ENCODE measurements around the gene SNX33.
"Not testable (repeated sequence)": the region's sequence is repeated elsewhere in the genome, so short reads cannot be mapped to it uniquely, and the experiment has no call there.

Gene SNX33

DNA sequence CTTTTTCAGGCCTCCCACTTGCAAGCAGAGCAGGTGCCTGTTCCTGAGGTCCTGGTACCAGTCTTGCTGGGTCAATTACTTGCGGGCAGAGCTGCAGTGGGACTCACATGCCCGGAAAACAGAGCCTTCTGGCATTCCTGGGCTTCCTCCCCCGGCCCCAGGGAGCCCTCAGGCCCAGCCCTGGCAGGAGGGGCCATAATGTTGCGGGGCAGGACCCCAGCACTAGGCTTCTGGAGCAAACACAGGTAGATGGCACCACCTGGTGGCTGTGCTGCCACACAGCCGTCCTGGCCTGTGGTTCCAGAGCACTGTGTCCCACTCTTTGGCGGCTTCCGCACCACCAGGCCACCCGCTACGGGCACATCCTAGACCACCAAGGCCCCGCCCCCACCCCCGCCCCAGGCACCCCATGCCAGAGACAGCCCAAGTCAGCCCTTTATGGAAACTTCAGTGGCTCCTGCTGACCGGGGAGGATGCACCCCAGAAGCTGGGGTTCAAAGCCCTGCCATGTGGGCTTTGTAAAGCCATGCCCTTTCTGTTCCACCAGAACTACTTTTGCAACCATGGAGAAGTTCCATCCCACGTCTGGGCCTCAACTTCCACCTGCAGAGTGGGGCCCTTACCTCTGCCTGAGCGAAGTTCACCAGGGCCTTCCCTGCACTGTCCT lies 36.1 kb downstream of the SNX33 start:
- DNase-seq (ENCODE audit: low read depth): peak; percentile 58

DNA sequence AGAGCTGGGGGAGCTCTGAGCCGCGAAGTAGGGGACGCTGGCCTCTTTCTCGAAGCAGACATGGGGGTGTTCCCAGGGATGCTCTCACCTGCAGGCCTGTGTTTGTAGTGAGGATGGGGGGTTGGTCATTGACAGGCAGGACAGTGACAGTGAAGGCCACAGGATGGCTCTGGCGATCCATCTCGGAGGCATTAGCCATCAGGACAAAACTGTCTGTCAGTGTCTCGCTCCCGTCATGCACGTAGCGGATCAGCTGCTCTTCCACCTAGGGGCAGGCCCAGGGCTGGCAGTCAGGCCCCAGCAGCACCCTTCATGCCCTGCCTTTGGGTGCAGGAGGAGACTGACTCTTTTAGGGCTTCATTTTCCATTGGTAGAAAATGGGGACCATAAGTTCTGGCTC lies 36.9 kb downstream of the SNX33 start:
- no peak for DNase-seq (ENCODE audit: low read depth)

DNA sequence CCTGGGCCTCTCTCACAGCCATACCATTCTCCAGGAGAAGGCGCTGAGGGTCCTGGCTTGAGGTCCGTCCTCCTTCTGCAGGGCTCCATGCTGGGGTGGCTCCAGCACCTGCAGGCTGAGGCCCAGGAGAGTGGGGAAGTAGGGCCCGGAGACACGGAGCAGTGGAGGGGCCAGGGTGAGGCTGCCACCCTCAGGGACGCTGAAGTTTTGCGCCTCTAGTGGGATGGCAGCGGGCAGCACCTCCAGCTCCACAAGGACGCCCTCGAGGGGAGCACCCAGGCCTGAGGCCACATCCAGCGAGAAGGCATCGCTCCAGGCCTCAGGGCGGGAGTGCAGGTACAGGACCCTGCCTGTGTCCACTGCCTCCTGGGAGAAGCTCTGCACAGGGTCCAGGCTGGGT lies 37.5 kb downstream of the SNX33 start:
- DNase-seq (ENCODE audit: low read depth): no peak

DNA sequence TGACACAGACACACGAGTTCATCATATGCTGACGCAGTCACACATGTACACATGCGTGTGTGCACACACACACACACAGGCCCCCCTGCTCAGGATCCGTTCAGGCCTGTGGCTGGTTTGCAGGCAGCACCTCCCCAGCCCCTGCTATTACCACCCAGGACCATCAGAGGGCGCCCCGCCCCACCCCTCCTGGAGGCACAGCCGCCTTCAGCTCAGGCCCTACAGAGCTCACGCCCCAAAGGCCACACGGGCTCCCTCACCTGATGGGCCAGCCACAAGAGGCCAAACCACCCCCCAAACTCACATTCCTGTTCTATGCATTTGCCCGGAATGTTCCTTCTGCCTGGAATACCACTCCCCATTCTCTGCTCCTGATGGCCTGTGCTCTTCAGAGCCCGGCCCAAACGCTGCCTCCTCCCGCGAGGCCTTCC lies 38.5 kb downstream of the SNX33 start:
- peak; percentile 64 for DNase-seq (ENCODE audit: low read depth)

DNA sequence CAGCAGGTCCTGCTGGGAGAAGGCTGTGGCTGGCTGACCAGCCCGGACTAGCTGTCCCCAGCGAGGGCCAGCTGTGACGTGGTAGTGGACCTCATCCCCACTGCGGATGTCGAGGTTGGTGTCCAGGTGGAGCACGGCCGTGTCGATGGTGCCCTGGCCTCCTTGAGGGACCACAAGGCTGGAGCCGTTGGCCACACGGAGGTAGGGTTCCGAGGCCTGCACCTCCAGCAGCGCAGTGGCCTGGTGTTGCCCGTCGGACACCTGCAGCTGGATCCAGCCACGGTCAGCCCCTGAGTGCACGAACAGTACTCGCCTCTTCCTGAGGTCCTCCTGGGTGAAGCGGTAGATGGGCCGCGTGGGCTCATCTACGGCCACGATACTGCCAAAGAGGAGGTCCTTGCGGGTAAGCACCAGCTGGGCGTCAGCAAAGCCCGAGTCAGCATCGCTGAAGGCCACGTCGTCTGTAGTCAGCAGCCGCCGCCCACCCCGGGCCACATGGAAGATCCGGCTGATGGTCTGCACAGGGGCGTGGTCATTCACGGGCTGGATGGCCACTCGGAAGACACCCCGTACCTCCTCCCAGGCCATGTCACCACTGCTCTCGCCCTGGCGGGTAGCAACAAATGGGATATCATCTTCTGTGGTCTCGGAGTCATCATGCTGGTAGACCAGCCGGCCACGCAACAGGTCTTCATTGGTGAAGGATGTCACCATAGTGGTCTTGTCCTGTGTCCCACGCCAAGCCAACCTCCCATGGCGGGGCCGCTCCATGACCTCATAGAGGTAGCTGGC lies 40.0 kb downstream of the SNX33 start:
- DNase-seq (ENCODE audit: low read depth): no peak

DNA sequence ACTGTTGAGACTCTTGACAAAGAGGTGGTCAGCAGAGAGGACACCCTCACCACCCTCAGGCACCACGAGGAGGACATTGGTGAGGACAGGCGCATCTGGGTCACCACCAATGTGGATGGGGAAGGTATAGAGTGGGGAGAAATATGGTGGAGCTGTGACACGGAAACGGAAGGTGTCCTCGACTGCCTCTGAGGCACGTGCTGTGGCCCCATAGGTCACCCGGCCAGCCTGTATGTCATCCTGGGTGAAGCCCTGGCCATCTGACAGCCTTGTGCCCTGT lies 40.5 kb downstream of the SNX33 start:
- no peak for DNase-seq (ENCODE audit: low read depth)

DNA sequence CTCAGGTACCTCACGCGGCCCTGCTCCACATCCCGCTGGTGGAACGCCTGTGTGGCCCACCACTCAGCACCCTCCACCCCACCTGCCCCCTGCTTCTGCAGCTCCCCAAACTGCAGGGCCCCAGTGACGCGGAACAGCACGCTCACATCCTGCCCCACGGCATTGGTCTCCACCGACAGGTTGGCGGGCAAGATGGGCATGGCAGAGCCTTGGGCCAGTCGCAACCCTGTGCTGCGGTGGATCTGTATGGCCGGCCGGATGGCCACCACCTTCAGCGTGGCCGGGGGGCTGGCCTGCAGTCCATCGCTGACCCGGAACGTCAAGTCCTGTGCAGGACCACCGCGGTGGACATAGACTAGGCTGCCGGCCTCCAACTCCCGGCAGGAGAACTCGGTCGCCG lies 41.1 kb downstream of the SNX33 start:
- no peak for DNase-seq (ENCODE audit: low read depth)

DNA sequence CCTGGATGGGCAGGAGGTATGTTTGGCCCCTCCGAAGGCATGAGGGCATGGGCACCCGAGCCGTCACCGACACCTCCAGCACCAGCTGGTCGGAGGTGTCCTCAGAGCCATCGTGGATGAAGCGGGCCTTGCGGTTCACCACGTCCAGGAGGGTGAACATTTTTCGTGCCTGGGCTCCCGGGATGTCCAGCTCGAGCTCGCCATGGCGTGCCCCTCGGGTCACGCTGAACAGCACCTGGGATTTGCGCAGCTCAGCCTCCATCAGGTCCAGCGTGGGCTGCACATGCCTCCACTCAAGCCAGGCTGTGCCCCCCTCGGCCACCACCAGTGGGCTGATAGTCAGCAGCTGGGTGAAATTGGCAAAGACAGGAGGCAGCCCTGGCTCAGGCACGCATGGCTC lies 41.7 kb downstream of the SNX33 start:
- DNase-seq (ENCODE audit: low read depth): not testable (repeated sequence)

DNA sequence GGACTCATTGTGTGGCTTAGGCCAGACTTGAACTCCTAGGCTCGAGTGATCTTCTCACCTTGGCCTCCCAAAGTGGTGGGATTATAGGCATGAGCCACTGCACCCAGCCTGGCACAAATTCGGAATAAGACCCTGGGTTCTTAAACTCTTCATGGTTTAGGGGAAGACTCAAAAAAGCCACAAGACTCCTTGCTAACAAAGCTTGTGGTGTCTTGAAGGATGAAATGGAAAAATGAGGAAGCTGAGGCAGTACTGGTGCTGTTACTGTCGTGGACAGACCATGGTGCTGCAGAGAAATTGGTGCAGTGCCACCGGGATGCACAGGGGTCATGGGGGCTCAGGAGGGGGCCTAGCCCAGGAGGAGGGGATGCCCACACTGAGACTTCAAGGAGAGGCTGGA lies 44.6 kb downstream of the SNX33 start:
- not testable (repeated sequence) for DNase-seq (ENCODE audit: low read depth)

DNA sequence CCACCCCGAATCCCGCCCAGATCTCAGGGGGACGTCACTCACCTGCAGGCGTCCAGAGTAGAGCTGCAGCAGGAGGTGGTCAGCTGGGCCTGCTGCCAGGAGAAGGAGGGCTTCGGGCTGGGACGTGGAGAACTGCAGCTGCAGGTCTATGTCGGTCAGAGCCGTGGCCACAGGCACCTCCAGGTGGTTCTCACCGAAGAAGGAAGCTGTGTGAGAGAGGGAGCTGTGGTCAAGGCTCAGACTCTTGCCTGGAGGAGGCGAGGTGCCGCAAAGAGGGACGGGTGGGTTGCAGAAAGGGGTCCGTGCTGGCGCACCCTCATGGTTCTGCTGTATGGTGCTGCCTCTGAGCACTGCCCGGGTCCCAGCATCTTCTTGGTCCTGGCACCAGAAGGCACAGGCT lies 45.3 kb downstream of the SNX33 start:
- not testable (repeated sequence) for DNase-seq (ENCODE audit: low read depth)

DNA sequence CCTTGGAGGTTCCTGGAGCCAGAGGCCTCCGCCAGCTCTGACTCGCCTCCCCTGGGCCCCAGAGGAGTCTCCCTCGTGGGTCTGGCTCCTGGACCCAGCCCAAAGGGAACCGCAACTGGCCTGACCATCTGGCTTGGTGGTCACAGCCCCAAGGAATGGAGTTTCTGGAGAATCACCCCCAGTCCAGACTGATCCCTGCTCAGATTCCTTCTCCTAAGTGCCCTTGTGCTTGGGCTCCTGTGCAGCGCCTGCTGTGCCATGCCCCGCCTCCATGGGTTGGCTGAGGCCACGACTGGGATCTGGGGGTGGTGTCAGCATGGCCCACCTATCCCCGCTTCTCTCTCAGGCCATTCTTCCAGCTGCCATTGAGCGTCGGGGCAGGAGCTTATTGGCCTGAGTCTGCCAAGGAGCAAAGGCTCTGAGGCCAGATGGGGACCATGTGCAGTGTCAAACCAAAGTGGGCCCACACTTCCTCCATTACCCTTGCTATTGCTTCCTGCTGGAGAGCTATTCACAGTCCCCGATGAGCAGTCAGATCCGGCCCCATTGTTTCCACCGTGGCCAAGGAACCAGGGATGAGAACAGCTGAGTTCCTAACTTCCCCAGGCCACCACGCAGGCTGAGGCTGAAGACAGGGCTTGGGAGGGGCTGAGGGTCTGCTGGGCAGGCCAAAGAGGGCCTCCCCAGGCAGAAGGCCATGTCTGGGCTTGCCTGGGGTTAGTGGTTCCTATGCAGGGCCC lies 46.0 kb downstream of the SNX33 start:
- DNase-seq (ENCODE audit: low read depth): peak; percentile 82

DNA sequence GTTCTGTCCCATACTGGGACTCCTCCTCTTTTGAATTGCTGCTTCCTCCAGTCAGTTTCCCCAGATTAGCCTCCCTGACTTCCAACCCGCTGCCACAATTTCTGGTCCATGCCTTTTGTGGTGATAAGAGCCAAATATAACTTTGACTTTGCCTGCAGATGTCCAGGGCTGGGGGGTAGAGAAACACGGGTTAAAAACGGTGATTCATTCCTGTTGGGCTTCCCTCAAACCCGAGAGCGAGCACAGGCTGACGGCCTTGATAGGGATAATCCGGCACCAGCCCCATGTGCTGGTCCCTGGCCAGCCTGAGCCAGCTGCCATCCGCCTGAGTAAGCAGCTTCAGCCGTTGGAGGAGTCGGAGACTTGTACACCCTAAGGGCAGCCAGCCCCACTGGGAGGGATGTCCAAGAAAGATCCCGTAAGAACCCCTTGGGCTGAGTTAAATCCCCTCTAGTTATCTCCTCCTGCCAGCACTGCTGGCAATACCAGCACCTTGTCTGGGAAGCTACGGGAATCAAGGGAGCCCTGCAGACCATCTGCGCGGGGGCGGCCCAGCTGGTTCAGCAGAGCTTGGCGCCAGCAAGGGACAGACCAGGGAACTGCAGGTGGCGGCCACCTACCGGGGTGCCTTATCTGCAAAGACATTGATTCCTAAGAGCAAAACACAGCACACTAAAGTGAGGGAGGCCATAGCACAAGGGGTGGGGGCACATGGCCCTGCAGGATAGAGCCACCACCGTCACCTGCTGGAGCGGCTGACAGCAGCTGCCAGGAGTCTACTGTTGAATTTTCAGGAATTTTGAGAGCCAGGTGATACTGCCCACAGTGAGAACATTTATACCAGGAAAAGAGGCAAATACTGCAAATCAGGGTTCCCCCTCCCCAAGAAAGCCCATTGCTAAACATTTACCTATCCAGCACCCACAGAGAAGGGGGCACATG lies 46.8 kb downstream of the SNX33 start:
- DNase-seq (ENCODE audit: low read depth): peak; percentile 100

DNA sequence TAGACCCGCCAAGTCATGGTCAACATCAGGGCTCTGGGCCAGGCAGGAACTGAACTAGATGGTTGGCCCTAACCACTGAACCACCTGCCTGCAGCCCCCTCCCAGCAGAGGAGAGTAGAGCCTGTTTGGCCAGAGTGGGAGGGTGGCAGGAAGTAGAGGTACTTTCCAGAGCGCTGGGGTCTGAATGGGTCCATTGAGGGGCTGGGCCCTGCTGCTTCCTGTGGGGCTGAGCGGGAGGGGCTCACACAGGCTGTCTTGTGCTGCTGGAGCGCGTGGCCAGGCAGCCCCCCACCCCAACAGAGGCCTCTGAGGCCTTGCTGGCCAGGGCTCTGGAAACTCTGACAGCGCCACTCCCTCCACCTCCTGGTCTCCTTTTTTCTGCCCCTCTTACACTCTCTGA lies 47.5 kb downstream of the SNX33 start:
- no peak for DNase-seq (ENCODE audit: low read depth)

DNA sequence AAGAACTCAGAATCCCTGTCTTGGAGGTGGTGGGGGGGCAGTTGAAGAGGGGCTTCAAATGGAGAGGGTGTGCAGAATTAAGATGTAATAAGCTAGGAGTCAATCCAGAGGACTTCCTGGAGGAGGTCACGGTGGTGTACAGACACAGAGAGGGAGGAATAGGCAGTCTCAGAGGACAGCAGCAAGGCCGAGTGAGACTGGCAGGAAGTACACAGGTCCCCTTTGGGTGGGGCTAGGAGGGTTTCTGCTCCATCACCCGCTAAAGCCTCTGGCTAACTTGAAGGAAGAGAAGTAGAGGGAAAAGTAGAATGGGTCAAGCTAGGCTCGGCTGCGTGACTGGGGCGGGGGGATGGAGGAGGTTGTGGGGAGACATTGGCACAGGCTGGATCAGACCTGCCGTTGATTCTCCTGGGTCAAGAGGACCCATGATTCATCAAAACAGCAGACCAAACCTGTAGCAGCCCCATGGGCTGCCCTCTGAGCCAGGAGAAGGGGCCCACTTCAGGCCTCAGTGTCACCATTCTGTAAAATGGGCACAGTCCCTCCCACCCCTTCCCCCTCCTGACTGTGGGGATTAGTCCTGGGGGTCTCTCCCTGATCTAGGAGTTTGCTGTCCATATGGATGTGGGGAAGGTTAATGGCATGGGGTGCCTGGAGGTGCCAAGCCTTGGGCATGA lies 48.1 kb downstream of the SNX33 start:
- DNase-seq (ENCODE audit: low read depth): no peak

DNA sequence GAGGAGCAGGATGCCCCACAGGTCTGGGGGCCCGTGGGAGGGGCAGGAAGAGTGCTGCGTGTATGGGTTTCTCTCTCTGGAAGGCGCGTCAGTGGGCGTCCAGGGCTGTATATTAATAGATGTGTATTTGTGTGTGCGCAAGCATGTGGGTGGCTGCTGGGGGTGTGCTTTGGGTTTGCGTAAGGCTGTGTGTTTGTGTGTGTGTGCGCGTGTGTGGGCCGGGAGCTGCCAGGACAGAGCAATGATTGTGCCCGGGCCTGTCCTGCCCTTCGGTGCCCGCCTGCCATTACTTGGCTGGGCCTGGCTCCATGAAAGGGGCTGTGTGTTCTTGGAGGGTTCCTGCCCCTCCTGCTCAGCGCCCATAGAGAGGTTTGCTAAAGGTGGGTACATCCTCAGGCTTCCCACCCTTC lies 48.6 kb downstream of the SNX33 start:
- DNase-seq (ENCODE audit: low read depth): no peak

DNA sequence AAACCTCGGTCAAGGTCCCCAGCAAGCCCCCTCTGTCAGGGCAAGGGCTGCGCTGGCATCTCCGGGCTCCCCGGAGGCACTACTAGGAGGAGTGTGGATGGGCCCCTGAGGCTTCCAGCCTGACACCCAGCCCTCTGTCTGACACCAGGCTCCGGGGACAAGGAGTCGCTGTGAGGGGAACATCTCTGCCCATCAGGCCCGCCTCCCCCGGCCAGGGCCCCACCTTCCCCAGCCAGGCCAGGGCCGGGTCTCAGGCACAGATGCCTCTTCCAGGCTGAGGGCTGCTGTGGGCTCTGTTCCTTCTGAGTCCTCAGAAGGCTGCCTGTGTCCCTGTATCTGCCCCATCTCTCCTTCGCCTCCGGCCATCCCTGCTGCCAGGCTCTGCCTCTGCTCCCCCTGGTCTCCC lies 49.1 kb downstream of the SNX33 start:
- no peak for DNase-seq (ENCODE audit: low read depth)

DNA sequence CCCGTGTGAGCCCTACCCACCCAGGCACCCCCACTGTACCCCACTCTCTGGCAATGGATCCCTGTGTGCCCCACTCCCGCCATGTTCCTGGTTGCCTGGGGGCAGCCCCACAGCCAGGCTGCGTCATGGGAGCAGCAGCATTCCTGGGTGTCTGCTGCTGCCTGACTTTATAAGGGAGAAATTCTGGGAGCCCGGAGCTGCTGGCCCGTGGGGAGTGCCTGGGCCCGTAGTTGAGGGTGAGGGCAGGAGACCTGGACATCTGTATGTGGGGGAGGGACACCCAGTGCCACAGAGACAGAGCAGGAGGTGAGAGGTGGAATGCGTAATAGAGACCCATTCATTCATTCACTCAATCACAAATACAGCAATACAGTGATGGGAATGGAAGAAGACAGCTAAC lies 49.8 kb downstream of the SNX33 start:
- DNase-seq (ENCODE audit: low read depth): peak; percentile 77

DNA sequence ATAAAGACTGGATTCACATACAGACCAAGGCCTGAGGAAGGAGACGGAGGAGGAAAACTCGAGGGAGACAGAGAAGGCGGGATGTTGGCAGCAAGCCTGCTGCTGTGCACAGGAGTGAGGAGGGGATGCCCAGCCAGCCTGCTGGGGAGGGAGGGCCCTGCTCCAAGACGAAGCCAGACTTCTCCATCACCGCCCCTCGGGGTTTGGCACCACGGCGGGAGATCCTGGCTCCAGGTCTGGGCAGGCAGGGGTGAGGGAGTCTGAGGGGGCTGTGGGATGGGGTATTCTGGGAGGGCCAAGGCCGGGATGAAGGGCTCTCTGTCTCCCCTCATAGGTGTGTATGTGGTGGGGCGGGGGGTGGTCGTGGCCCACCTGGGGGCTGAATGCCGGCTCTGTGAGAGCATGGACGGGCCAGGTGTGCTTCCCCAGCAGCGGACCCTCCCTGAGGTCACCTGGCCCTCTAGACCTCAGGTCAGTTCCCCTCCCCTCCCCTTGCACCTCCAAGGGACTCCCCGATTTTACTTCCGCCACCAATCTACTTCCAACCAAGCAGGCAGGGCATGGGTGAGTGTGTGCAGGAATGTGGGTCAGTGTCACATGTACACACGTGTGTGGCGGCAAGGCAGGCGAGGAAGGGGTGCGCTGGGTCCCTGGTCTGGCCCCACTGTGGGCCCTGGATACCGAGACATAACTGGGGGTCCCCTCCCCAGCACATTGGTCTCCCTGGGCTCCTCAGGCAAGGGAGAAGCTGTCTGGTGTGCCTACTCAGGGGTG lies 50.4 kb downstream of the SNX33 start:
- not testable (repeated sequence) for DNase-seq (ENCODE audit: low read depth)

DNA sequence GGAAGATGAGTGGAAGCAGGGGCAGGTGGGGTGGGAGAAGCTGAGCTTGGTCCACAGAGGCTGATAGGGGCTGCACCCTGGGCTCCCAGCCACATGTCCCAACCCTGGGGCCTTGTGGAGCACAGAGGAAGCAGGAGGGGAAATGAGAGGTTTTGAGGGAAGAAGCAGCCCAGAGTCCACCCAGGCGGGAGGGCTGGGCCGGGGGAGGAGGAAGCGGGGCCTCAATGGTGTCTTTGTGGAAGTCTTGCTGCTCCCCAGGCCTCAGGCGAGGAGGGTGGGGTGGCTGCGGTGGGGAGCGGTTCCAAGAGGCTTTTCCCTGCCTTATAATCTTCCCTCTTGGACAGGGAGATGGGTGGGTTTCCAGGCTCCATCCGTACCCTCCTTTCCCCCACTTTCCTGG lies 51.8 kb downstream of the SNX33 start:
- not testable (repeated sequence) for DNase-seq (ENCODE audit: low read depth)

DNA sequence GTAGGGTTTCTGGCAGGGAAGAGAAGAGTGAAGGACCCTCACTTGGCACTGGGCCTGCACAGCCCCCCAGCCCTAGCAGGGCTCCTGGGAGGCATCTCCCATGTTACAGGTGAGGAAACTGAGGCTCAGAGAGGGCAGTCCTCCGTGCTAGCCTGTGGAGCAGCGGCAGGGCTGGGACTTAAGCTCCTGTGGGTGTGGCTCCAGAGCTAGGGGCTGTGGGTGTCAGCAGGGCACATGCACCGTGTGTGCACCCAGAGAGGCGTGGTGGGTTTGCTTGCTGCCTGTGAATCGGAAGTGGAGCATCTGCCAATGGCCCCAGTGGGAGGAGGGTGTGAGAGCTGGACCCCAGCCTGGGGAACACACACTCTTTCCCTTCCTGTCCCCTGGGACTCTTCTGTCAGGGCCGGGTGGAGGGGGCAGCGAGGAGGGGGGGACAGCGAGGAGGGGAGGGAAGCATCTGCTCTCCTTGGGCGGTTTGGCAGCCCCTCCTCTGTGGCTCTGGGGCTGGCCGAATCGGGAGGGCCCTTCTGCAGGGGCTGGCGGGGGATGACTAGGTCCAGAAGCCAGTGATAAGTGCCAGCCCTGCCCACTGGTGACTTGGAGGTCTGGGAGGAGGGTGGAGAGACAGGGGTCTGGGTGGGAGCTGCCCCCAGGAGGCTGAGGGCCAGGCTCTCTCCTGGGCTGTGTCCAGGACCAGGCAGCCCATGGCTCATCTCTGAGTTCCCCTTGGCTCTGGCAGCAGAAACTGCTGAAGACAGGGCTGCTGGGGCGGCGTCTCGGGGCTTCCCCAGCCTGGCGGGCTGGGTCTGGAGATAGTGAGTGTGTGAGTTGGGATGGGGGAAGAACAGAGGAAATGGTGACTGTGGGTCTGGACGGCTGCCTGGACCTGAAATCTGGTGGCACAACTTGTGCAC lies 52.5 kb downstream of the SNX33 start:
- DNase-seq (ENCODE audit: low read depth): peak; percentile 91

Data from EH (cell line).